ENCODE measurements around the gene DAZAP1. TPM values are rescaled to one million over a fixed set of nuclear protein-coding genes. Genes with fewer than 3 reads are reported as not detected.

The DAZAP1 gene
- total RNA-seq, 1 experiment from 2014 or later = 229 TPM

- no TSS peak for BruUV-seq (replicated peaks)
Measured at GRCh38 chr19:1421218-1421957, 14.0 kb downstream of the DAZAP1 start.

GRCh38 chr19:1421958-1422305 is 14.5 kb downstream of the DAZAP1 start:
- TF ChIP-seq CTCF (conservative IDR thresholded peaks at IDR 0.05; ENCODE audit: low read depth, low read length) = no peak
- no peak for TF ChIP-seq EZH2 (IDR thresholded peaks at IDR 0.05; ENCODE audit: borderline replicate concordance, low read depth, low read length, poor library complexity, severe bottlenecking)
- Histone ChIP-seq H3K9me3 (ENCODE audit: low read depth, low read length, poor library complexity, severe bottlenecking) (no peaks in the 10 kb centered on the region), H3K4me1 (ENCODE audit: insufficient read depth, low read length, poor library complexity, severe bottlenecking) (peaks cover 2% of the 10 kb centered on the region), H3K27ac (ENCODE audit: low read depth, low read length, poor library complexity, severe bottlenecking) (no peak overlapping the region), H3K27me3 (replicated peaks; ENCODE audit: insufficient read depth, low read depth, low read length, poor library complexity) (no peaks in the 10 kb centered on the region), H3K36me3 (ENCODE audit: insufficient read depth, low read length, poor library complexity, severe bottlenecking) (peaks cover 96% of the 10 kb centered on the region), H3K4me3 (ENCODE audit: low read depth, low read length, poor library complexity, severe bottlenecking) (no peak overlapping the region)
- intact Hi-C loops (cut with micrococcal nuclease; ENCODE audit: unreplicated experiment) = no loop called here
- CTCF ChIA-PET = no interaction called here
- no TSS peak for BruUV-seq (replicated peaks)
- POLR2A ChIA-PET (ENCODE audit: low non-redundant PET) = interaction anchor here (0.6 kb wide), 1 partner anchor 184 kb away, joined by 3 read pairs; no protein-coding TSS in a partner anchor
- DNase-seq (ENCODE audit: low spot score) = no peak

More at GRCh38 chr19:1421218-1421957, 14.0 kb downstream of the DAZAP1 start:
- no peak overlapping the region for H3K27ac ChIP-seq (ENCODE audit: low read depth, low read length, poor library complexity, severe bottlenecking)
- H3K9me3 ChIP-seq (ENCODE audit: low read depth, low read length, poor library complexity, severe bottlenecking) = no peaks in the 10 kb centered on the region
- POLR2A ChIA-PET (ENCODE audit: low non-redundant PET) = interaction anchor here (0.6 kb wide), 1 partner anchor 185 kb away, joined by 3 read pairs; no protein-coding TSS in a partner anchor
- TF ChIP-seq CTCF (conservative IDR thresholded peaks at IDR 0.05; ENCODE audit: low read depth, low read length) = no peak
- TF ChIP-seq EZH2 (IDR thresholded peaks at IDR 0.05; ENCODE audit: borderline replicate concordance, low read depth, low read length, poor library complexity, severe bottlenecking) = no peak
- CTCF ChIA-PET = no interaction called here
- H3K4me3 ChIP-seq (ENCODE audit: low read depth, low read length, poor library complexity, severe bottlenecking) = no peak overlapping the region
- no peaks in the 10 kb centered on the region for H3K27me3 ChIP-seq (replicated peaks; ENCODE audit: insufficient read depth, low read depth, low read length, poor library complexity)
- H3K4me1 ChIP-seq (ENCODE audit: insufficient read depth, low read length, poor library complexity, severe bottlenecking) = peaks cover 8% of the 10 kb centered on the region
- peaks cover 90% of the 10 kb centered on the region for H3K36me3 ChIP-seq (ENCODE audit: insufficient read depth, low read length, poor library complexity, severe bottlenecking)
- no peak for DNase-seq (ENCODE audit: low spot score)
- intact Hi-C loops (cut with micrococcal nuclease; ENCODE audit: unreplicated experiment) = no loop called here

- BruUV-seq (replicated peaks) = no TSS peak
- no peaks in the 10 kb centered on the region for H3K9me3 ChIP-seq (ENCODE audit: low read depth, low read length, poor library complexity, severe bottlenecking)
- no peaks in the 10 kb centered on the region for H3K4me1 ChIP-seq (ENCODE audit: insufficient read depth, low read length, poor library complexity, severe bottlenecking)
- no peaks in the 10 kb centered on the region for H3K27me3 ChIP-seq (replicated peaks; ENCODE audit: insufficient read depth, low read depth, low read length, poor library complexity)
- H3K4me3 ChIP-seq (ENCODE audit: low read depth, low read length, poor library complexity, severe bottlenecking) = no peak overlapping the region
- CTCF ChIA-PET = no interaction called here
- peaks cover 96% of the 10 kb centered on the region for H3K36me3 ChIP-seq (ENCODE audit: insufficient read depth, low read length, poor library complexity, severe bottlenecking)
- TF ChIP-seq CTCF (conservative IDR thresholded peaks at IDR 0.05; ENCODE audit: low read depth, low read length) = no peak
- no peak for TF ChIP-seq EZH2 (IDR thresholded peaks at IDR 0.05; ENCODE audit: borderline replicate concordance, low read depth, low read length, poor library complexity, severe bottlenecking)
- POLR2A ChIA-PET (ENCODE audit: low non-redundant PET) = no interaction called here
- intact Hi-C loops (cut with micrococcal nuclease; ENCODE audit: unreplicated experiment) = no loop called here
- no peak overlapping the region for H3K27ac ChIP-seq (ENCODE audit: low read depth, low read length, poor library complexity, severe bottlenecking)
- DNase-seq (ENCODE audit: low spot score) = no peak
Measured at GRCh38 chr19:1422360-1422759, 15.0 kb downstream of the DAZAP1 start.
